Loucy (cell line): Measurements from ENCODE around the gene NFATC1.

Source experiments
- H2AFZ ChIP-seq: fragments of 200-600 bp; sonication (generic); 2 replicates; pipeline ENCODE4 v1.6.0; 2016; ENCODE audit warnings: antibody characterized with exemption, mild to moderate bottlenecking, low read length, moderate library complexity
- H3F3A ChIP-seq: fragments of 200-600 bp; 2 replicates; pipeline ENCODE4 v1.6.0; 2016; ENCODE audit warnings: antibody characterized with exemption, low read depth, mild to moderate bottlenecking
- H3K27me3 ChIP-seq: fragments of 200-600 bp; sonication (generic); 2 replicates; pipeline ENCODE4 v1.6.1; 2014; ENCODE audit warnings: low read length, mild to moderate bottlenecking; ENCODE audit not compliant: insufficient read depth, poor library complexity, severe bottlenecking
- H3K36me3 ChIP-seq: fragments of 200-600 bp; sonication (generic); 2 replicates; pipeline ENCODE4 v1.6.1; 2016; ENCODE audit warnings: low read length; ENCODE audit not compliant: insufficient read depth
- H3K4me1 ChIP-seq: fragments of 200-600 bp; sonication (generic); 2 replicates; pipeline ENCODE4 v1.5.1; 2014; ENCODE audit warnings: low read length, mild to moderate bottlenecking; ENCODE audit not compliant: insufficient read depth, poor library complexity, severe bottlenecking
- H3K4me2 ChIP-seq: fragments of 200-600 bp; sonication (generic); 2 replicates; pipeline ENCODE4 v1.6.0; 2014; ENCODE audit warnings: antibody characterized with exemption, low read length, low read depth, mild to moderate bottlenecking; ENCODE audit not compliant: poor library complexity, severe bottlenecking
- H3K4me3 ChIP-seq: fragments of 200-600 bp; sonication (generic); 2 replicates; pipeline ENCODE4 v1.5.1; 2014; ENCODE audit warnings: low read length, mild to moderate bottlenecking, mixed read lengths; ENCODE audit not compliant: poor library complexity, severe bottlenecking
- H3K79me2 ChIP-seq: fragments of 200-600 bp; sonication (generic); 2 replicates; pipeline ENCODE4 v1.6.1; 2014; ENCODE audit warnings: low read length; ENCODE audit not compliant: insufficient read depth
- H3K9ac ChIP-seq: fragments of 200-600 bp; sonication (generic); 2 replicates; pipeline ENCODE4 v1.6.0; 2014; ENCODE audit warnings: mild to moderate bottlenecking, low read depth, low read length, moderate library complexity; ENCODE audit not compliant: poor library complexity, severe bottlenecking
- H3K9me2 ChIP-seq: fragments of 200-600 bp; sonication (generic); replicated peaks from 2 replicates; pipeline ENCODE4 v1.6.1; 2016; ENCODE audit warnings: low read depth, low read length, mixed read lengths
- H3K9me3 ChIP-seq: fragments of 200-600 bp; sonication (generic); 2 replicates; pipeline ENCODE4 v1.6.1; 2014; ENCODE audit warnings: mild to moderate bottlenecking, antibody characterized with exemption, low read length, low read depth; ENCODE audit not compliant: insufficient read depth
- H4K20me1 ChIP-seq: fragments of 200-600 bp; sonication (generic); 2 replicates; pipeline ENCODE4 v1.6.0; 2014; ENCODE audit warnings: antibody characterized with exemption, low read length, mild to moderate bottlenecking; ENCODE audit not compliant: insufficient read depth, poor library complexity, severe bottlenecking
- EZH2phosphoT487 ChIP-seq: fragments of 200-600 bp; IDR thresholded peaks from 2 replicates; pipeline ENCODE4 v1.6.1; 2018; ENCODE audit warnings: antibody characterized with exemption, mild to moderate bottlenecking, moderate library complexity, borderline replicate concordance
- TF ChIP-seq, protein P1 (sequence below): fragments of 200-600 bp; sonication (generic); conservative IDR thresholded peaks from 2 replicates; pipeline ENCODE4 v1.5.1; 2014; ENCODE audit warnings: mild to moderate bottlenecking, antibody characterized with exemption, low read length

Gene NFATC1

DNA sequence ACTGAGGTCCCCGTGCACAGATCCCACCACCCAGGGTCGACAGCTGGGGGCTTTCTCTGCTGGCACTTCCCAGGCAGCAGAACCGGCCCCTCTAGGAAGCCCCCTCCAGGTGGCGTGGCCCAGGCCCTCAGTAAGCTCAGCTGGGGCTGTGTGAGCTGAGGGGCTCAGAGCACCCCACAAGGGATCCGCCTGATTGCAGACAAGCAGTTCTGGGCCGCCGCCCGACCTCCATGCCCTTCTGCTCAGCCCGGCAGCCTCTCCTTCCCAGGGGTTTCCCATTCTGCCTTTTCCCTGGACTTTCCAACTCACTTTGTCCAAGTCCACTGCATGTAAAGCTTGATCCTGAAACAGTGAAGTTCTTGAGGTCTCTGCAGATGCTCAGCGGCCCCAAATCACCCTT lies 76.4 kb downstream of the NFATC1 start:
- H3K27me3 ChIP-seq, result no peaks in the 10 kb centered on the region
- no peaks in the 10 kb centered on the region; the same call in 1 of the 2 replicates for H3K36me3 ChIP-seq
- H3K4me3 ChIP-seq, result no peak overlapping the region
- no peaks in the 10 kb centered on the region for H3K9me2 ChIP-seq
- H3K4me2 ChIP-seq, result no peak overlapping the region
- no peaks in the 10 kb centered on the region for H3K79me2 ChIP-seq
- no peaks in the 10 kb centered on the region for H3F3A ChIP-seq
- no peak overlapping the region for H3K9ac ChIP-seq
- no peaks in the 10 kb centered on the region for H3K9me3 ChIP-seq
- H4K20me1 ChIP-seq, result no peaks in the 10 kb centered on the region
- H3K4me1 ChIP-seq, result no peaks in the 10 kb centered on the region
- no peak overlapping the region for H2AFZ ChIP-seq
- TF ChIP-seq EZH2phosphoT487, result no peak
- TF ChIP-seq, protein P1, sequence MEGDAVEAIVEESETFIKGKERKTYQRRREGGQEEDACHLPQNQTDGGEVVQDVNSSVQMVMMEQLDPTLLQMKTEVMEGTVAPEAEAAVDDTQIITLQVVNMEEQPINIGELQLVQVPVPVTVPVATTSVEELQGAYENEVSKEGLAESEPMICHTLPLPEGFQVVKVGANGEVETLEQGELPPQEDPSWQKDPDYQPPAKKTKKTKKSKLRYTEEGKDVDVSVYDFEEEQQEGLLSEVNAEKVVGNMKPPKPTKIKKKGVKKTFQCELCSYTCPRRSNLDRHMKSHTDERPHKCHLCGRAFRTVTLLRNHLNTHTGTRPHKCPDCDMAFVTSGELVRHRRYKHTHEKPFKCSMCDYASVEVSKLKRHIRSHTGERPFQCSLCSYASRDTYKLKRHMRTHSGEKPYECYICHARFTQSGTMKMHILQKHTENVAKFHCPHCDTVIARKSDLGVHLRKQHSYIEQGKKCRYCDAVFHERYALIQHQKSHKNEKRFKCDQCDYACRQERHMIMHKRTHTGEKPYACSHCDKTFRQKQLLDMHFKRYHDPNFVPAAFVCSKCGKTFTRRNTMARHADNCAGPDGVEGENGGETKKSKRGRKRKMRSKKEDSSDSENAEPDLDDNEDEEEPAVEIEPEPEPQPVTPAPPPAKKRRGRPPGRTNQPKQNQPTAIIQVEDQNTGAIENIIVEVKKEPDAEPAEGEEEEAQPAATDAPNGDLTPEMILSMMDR, result no peak

DNA sequence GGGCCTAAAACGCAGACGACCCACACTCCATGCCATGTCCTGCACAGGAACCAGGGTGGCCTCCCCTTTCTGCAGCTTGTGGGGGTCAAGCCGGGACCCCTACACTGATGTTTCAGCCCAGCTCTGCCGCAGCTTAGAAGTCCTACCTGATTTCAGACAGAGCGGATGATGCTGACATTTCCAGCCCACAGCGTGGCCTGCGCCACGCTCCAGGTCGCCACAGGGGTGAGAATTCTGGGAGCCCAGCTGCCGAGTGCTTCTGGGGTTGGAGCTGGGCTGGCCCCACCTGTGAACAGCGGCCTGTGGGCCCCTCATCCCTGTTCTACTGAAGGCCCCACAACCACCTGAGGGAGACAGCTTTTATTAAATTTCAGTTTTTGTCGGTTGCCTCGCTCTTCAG lies 77.2 kb downstream of the NFATC1 start:
- TF ChIP-seq EZH2phosphoT487, result no peak
- TF ChIP-seq, protein P1, result no peak
- H3K36me3 ChIP-seq, result no peaks in the 10 kb centered on the region
- H3K9me3 ChIP-seq, result no peaks in the 10 kb centered on the region
- H3K4me3 ChIP-seq, result no peak overlapping the region
- no peaks in the 10 kb centered on the region for H3K79me2 ChIP-seq
- H3F3A ChIP-seq, result no peaks in the 10 kb centered on the region
- no peaks in the 10 kb centered on the region for H4K20me1 ChIP-seq
- no peaks in the 10 kb centered on the region for H3K9me2 ChIP-seq
- H2AFZ ChIP-seq, result no peak overlapping the region
- H3K4me1 ChIP-seq, result no peaks in the 10 kb centered on the region
- H3K4me2 ChIP-seq, result no peak overlapping the region
- H3K27me3 ChIP-seq, result no peaks in the 10 kb centered on the region
- H3K9ac ChIP-seq, result no peak overlapping the region

DNA sequence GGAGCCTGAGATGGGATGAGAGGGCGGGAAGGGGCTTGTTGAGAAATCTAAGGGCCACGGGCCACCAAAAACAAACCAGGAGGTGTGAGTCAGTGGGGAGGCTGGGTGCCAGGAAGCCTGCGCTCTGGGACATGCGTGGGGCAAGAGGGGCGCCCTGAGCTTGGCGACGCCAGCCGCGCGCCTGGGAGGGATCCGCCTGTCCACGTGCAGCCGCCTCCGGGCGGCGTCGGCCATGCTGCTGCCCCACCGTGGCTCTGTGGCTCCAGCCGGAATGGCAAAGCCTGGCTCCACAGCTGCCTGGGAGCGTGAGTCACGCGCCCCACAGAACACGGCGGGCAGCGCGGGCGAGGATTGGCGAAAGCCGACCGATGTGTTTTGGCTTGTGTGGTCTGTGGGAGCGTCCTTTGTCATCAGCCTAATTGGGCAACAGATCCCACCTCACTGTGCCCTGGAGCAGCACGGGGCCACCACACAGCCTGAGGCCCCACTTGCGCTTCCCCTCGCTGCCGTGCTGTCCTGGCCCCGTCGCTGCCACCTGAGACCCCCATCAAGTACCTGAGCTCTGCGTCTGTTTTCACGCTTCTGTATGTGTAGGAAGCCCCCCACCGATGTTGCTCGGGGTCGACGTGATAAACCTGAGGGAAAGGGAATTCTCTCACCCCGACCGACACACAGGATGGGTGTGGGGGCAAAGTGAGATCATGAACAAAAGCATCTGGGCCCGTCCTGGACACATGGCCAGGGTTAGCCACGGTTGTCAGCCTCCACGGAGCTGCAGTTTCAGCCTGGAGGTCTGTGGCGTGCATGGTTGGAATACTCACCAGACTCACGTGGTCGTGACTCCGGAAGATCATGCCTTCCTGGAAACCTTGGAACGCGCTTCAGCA lies 80.5 kb downstream of the NFATC1 start:
- Histone ChIP-seq H3K9me2 (no peaks in the 10 kb centered on the region), H2AFZ (no peak overlapping the region), H3F3A (no peaks in the 10 kb centered on the region), H4K20me1 (no peaks in the 10 kb centered on the region), H3K4me2 (no peak overlapping the region), H3K9ac (no peak overlapping the region), H3K9me3 (no peaks in the 10 kb centered on the region), H3K79me2 (no peaks in the 10 kb centered on the region), H3K36me3 (no peaks in the 10 kb centered on the region), H3K27me3 (no peaks in the 10 kb centered on the region), H3K4me3 (no peak overlapping the region), H3K4me1 (peaks cover 3% of the 10 kb centered on the region)
- TF ChIP-seq, protein P1, result no peak
- no peak for TF ChIP-seq EZH2phosphoT487
